Right ventricle myocardium inferior (tissue), 1 donor: ENCODE data around the gene DSC2. TPM values are rescaled to one million over a fixed set of nuclear protein-coding genes. Genes with fewer than 3 reads are reported as not detected.
"Not testable (repeated sequence)": the region's sequence is repeated elsewhere in the genome, so short reads cannot be mapped to it uniquely, and the experiment has no call there.

Experiments
- ATAC-seq: fragments of 200-7000 bp; cut with Tn5 transposase; one replicate; pipeline ENCODE4 v1.9.1; 2020; ENCODE audit warnings: mild to moderate bottlenecking, moderate library complexity
- DNase-seq: peaks from one replicate; pipeline ENCODE4 v3.0.0; 2021; ENCODE audit errors: missing footprints
- intact Hi-C: fragments of 100-400 bp; cut with DNase I; formaldehyde crosslinking; loops from one replicate; pipeline ENCODE4 v1.11.0; 2022
- total RNA-seq: library from RNA; stranded (reverse); fragmentation: NEBNext Ultra II Directional; extraction: Animal tissue kit (Norgen Biotek cat#: 25700); gene quantifications from one replicate; pipeline ENCODE4 v1.2.1, GENCODE V29; 2021
- donor health status: DM: no; HTN: yes; CAD: no; lungs with severe emphysema.

The DSC2 gene
- total RNA-seq, 1 donor from 2014 or later: 26.0 TPM

GRCh38 chr18:31056296-31056695 lies 45.9 kb downstream of the DSC2 start:
- no peak for DNase-seq
- intact Hi-C loops: no loop called here
- ATAC-seq: no peak

GRCh38 chr18:31050635-31051034 lies 51.6 kb downstream of the DSC2 start:
- intact Hi-C loops: no loop called here
- no peak for DNase-seq
- no peak for ATAC-seq

- DNase-seq (no peak), ATAC-seq (no peak)
- intact Hi-C loops: no loop called here
Measured at GRCh38 chr18:31049189-31049588, 53.0 kb downstream of the DSC2 start.

GRCh38 chr18:31048216-31048615 lies 54.0 kb downstream of the DSC2 start:
- ATAC-seq (no peak), DNase-seq (no peak)
- intact Hi-C loops: no loop called here

GRCh38 chr18:31046916-31047315 lies 55.3 kb downstream of the DSC2 start:
- DNase-seq (no peak), ATAC-seq (no peak)
- intact Hi-C loops: no loop called here

GRCh38 chr18:31045599-31045998 lies 56.6 kb downstream of the DSC2 start:
- ATAC-seq (no peak), DNase-seq (no peak)
- intact Hi-C loops: no loop called here

- DNase-seq (no peak), ATAC-seq (no peak)
- intact Hi-C loops: no loop called here
Measured at GRCh38 chr18:31044926-31045325, 57.3 kb downstream of the DSC2 start.

GRCh38 chr18:31043709-31044108 lies 58.5 kb downstream of the DSC2 start:
- DNase-seq: no peak
- no peak for ATAC-seq
- intact Hi-C loops: no loop called here

GRCh38 chr18:31042406-31043181 lies 59.6 kb downstream of the DSC2 start, which contains the start of gene DSC3:
Gene DSC3, minus strand, starts transcription at chr18:31042742. Its CDS starts 82 bp downstream, at chr18:31042660.
- DNase-seq (peak; percentile 35), ATAC-seq (peak; percentile 31)

GRCh38 chr18:31042084-31042405 lies 60.2 kb downstream of the DSC2 start:
- ATAC-seq (no peak), DNase-seq (peak; percentile 46)
- intact Hi-C loops: no loop called here

More at GRCh38 chr18:31042406-31043181, 59.6 kb downstream of the DSC2 start, which contains the start of gene DSC3:
- intact Hi-C loops: no loop called here

- peak; percentile 44 for DNase-seq
- intact Hi-C loops: no loop called here
Measured at GRCh38 chr18:31041271-31042083, 60.7 kb downstream of the DSC2 start.

GRCh38 chr18:31040686-31041270 lies 61.4 kb downstream of the DSC2 start:
- no peak for ATAC-seq
- no peak for DNase-seq
- intact Hi-C loops: no loop called here

More at GRCh38 chr18:31041271-31042083, 60.7 kb downstream of the DSC2 start:
- ATAC-seq: peak; percentile 10

GRCh38 chr18:31039426-31039825 lies 62.8 kb downstream of the DSC2 start:
- DNase-seq (no peak), ATAC-seq (no peak)
- intact Hi-C loops: no loop called here

- DNase-seq, ATAC-seq, intact Hi-C loops: not testable (repeated sequence)
Measured at GRCh38 chr18:31037686-31038085, 64.5 kb downstream of the DSC2 start.

- ATAC-seq (no peak), DNase-seq (no peak)
- intact Hi-C loops: no loop called here
Measured at GRCh38 chr18:31034541-31034940, 67.7 kb downstream of the DSC2 start.

- no peak for DNase-seq
- no peak for ATAC-seq
- intact Hi-C loops: no loop called here
Measured at GRCh38 chr18:31030574-31031278, 71.5 kb downstream of the DSC2 start.

- DNase-seq: no peak
- ATAC-seq: no peak
- intact Hi-C loops: no loop called here
Measured at GRCh38 chr18:31015715-31016434, 86.3 kb downstream of the DSC2 start.

- DNase-seq, intact Hi-C loops, ATAC-seq: not testable (repeated sequence)
Measured at GRCh38 chr18:31011455-31011854, 90.8 kb downstream of the DSC2 start.
